Fibroblast of the aortic adventitia (primary cell): ENCODE measurements around the gene REEP6. TPM values are rescaled to one million over a fixed set of nuclear protein-coding genes. Genes with fewer than 3 reads are reported as not detected.

Experiments
- DNase-seq: peaks from one replicate; pipeline ENCODE4 v3.0.0-alpha.2; 2010; ENCODE audit warnings: low read depth
- H3K4me3 ChIP-seq: 2 replicates; pipeline ENCODE4 v1.5.1; 2011; ENCODE audit warnings: low read depth, mild to moderate bottlenecking, control low read depth, low read length, moderate library complexity
- CTCF ChIP-seq: IDR thresholded peaks from 2 replicates; pipeline ENCODE4 v1.5.1; 2011; ENCODE audit warnings: mild to moderate bottlenecking, low read length, control low read depth, inconsistent platforms; ENCODE audit not compliant: insufficient read depth
- total RNA-seq: library from RNA; depleted of rRNA; stranded (reverse); fragments of >200 nt; gene quantifications from 2 replicates; pipeline ENCODE4 v1.2.3, GENCODE V29; 2012; ENCODE audit warnings: low replicate concordance

Gene REEP6
- 0.65 and 2.8 TPM in 2 replicates for total RNA-seq

DNA sequence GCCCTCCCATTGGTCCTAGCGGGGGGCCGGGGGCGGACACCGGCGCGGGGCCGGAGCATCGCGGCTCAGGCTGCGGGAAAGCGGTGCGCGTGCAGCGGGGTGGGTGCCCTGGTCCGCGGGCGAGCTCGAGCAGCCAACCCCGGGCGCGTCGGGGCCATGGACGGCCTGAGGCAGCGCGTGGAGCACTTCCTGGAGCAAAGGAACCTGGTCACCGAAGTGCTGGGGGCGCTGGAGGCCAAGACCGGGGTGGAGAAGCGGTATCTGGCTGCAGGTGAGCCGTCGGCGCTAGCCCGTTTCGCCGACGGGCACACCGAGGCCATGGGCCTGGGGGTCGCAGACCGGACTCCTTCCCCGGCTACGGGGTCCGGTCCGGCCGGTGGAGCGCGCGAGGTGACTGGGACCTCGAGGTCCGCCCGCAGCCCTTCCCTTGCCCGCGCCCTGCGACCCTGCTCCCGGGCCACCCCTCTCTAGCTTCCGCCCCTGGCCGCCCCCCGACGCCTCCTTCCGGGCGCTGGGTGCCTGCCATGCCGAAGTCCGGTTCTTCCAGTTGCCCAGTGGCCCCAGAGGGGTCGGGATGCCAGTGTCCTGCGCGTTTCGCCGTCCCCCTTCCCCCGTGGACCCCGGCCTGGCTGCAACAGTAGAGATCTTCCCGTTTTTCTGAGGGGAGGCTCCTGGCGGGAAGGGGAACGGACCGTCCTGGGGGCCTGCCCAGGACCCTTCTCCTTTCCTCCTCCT is at the start of gene REEP6:
REEP6 (plus strand) TSS at position 68 of the 735 bp plus-strand sequence; CDS start at position 157, 89 bp downstream.
- H3K4me3 ChIP-seq = peak within 1 kb of the TSS; percentile 74
- DNase-seq = no peak
- no peak for TF ChIP-seq CTCF

DNA sequence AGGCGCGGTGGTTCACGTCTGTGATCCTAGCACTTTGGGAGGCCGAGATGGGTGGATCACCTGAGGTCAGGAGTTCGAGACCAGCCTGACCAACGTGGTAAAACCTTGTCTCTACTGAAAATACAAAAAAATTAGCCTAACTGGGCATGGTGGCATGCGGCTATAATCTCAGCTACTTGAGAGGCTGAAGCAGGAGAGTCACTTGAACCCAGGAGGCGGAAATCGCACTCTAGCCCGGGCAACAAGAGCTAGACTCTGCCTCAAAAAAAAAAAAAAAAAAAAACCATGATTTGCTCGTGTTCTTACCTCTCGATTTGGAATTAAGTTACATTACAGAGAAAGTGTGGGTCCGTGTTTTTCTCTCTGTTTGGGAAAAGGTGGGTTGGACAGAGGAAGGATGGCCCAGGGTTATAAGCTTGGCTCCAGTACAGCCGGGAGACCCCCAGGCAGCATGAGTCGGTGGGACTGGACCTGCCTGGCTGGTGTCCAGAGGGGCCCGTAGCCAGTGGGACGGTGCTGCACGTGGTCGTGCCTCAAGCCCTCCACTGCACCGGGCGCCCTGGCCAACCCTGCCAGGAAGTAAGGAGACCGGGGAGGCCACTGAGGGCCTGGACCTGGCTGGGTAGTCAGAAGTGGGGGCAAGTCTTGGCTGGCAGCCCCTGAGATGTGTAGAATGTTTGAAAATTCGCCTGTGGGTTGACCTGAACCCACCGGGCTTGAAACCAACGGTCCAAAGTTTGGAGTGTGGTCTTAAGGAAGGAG is 49.1 kb upstream of the REEP6 start:
- TF ChIP-seq CTCF = no peak
- no peak overlapping the region for H3K4me3 ChIP-seq
- no peak for DNase-seq

DNA sequence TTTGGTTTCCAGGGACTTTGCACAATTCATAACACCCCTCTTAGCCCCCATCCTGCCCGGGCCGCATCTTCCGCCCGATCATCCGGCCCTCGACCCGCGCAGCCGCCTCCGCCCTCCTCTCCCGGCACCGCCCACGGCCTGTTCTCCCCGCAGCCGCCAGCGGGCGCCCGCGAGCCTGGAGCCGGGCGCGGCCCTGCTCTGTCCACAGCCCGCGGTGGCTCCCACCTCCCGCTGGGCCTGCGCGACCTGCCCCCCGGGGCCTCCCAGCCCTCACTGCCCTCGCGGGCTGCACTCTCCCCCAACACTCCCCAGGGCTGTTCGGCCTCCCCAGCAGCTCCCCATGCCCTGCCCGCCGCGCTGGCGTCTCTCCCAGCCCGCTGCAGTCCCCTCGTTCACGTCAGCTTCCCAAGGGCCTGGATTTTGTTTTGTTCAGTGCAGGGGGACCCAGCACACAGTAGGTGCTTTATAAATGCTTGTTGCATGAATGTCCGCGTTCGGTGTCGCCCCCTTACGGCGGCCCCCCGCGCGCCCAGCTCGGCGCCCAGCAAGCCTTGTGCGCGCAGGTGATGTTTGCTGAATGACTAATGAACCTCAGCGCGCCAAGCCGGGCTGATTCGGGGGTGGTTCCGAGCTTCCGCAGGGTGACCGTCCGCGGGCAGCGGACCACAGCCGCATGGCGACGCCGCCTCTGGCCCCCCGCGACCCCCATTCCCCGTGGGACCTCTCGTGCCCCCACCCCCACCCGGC is 45.6 kb upstream of the REEP6 start:
- peak; percentile 30 for DNase-seq
- TF ChIP-seq CTCF = peak; percentile 68
- H3K4me3 ChIP-seq = peak overlapping the region; percentile 31

DNA sequence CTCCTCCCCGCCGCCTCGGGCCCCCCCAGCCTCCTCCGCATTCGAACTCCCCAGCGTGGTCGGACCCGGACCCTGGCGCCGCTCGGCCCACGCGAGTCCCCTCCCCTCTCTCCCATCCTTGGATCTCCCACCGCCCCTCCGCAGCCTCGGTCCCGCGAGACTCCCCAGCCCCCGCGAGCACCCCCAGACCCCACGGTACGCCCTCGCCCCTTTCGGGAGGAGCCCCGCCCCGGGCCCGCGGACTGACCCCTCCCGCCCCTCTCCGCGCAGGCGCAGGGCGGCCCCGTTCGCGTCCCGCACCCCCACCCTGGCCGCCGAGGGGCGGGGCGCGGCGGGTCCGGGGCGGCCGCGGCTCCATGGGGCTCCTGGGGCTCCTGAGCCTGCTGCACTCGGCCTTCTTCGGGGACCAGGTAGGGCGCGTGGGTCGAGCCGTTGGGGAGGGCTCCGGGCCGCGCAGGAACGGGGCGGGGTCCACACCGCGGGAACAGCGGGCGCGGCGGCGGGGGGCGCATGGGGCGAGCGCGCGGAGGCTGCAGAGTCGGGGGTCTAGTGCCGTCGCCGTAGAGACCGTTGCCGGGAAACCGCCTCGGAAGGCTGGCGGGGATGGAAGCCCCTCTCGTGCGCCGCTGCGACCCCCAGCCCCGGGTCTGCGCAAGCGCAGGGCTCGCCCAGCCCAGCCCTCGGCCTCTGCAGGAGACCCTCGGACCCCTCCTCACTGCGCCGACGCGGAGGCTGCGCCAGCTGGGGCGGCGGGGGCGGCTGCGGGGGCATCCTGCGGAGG is 44.9 kb upstream of the REEP6 start:
- TF ChIP-seq CTCF = no peak
- DNase-seq = no peak
- H3K4me3 ChIP-seq = peak overlapping the region; percentile 55

DNA sequence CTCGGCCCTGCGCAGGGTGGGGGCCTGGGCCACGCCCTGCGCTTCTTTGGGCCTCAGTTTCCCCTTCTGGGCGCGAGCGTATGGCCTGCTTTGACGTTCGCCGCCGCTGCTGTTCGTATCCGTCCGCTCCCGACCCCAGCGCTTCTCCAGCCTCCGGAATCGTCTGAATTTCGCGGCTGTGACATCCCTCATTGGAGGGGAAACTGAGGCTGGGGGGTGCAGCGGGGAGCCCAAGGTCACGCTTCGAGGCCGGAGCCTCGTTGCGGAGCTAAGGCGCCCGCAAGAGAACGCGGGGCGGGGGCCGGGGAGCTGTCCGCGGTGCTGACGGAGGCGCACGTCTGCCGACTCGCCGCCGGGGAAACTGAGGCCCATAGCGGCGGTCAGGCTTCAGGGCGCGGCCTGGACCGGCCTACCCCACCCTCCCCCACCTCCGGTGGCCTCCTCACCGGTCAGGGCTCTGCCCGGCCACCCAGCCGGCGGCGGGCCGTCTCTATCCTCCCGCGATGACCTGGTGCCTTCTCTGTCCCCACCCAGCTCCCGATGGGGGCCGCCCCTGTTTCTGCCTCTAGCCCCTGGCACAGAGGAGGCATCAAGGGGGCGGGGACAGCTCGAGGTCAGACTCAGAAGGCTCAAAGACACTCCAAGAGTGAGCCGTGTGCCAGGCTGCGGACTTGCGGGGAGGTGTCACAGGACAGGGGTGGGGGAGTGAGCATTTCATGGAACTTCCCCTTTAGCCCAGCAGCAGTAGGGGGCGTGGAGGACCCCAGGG is 44.1 kb upstream of the REEP6 start:
- H3K4me3 ChIP-seq = no peak overlapping the region
- DNase-seq = no peak
- no peak for TF ChIP-seq CTCF
